Keratinocyte (primary cell): Measurements from ENCODE around the gene DIAPH2. TPM values are rescaled to one million over a fixed set of nuclear protein-coding genes. Genes with fewer than 3 reads are reported as not detected.

Experiments
- DNase-seq: peaks from one replicate; pipeline ENCODE4 v3.0.0-alpha.2; 2011; ENCODE audit warnings: low read depth, missing footprints, low spot score
- FAIRE-seq: peaks from 2 replicates; lab custom pipeline; 2011; peaks lifted over from hg19 to GRCh38; lab: Jason Lieb, UNC
- H2AFZ ChIP-seq: 2 replicates; pipeline ENCODE4 v1.6.0; 2012; ENCODE audit warnings: low read length, control low read depth, inconsistent platforms; ENCODE audit not compliant: control insufficient read depth
- H3K27ac ChIP-seq: 2 replicates; pipeline ENCODE4 v1.5.1; 2011; ENCODE audit warnings: low read length; ENCODE audit not compliant: control insufficient read depth, insufficient read depth
- H3K27me3 ChIP-seq: 3 replicates; pipeline ENCODE4 v1.6.0; 2011; ENCODE audit warnings: low read length; ENCODE audit not compliant: control insufficient read depth, insufficient read depth; ENCODE audit errors: extremely low read depth
- H3K36me3 ChIP-seq, 2 experiments: 2 replicates in 1 of 2; 3 replicates in 1 of 2; pipeline ENCODE4 v1.5.1; 2011; ENCODE audit warnings: low read length in 2 of 2, mild to moderate bottlenecking in 1 of 2; ENCODE audit not compliant: control insufficient read depth in 2 of 2, insufficient read depth in 2 of 2; ENCODE audit errors: extremely low read depth in 1 of 2
- H3K4me1 ChIP-seq: 3 replicates; pipeline ENCODE4 v1.5.1; 2011; ENCODE audit warnings: low read length; ENCODE audit not compliant: control insufficient read depth, insufficient read depth; ENCODE audit errors: extremely low read depth
- H3K4me2 ChIP-seq: 3 replicates; pipeline ENCODE4 v1.6.0; 2011; ENCODE audit warnings: low read depth, low read length; ENCODE audit not compliant: control insufficient read depth, insufficient read depth; ENCODE audit errors: extremely low read depth
- H3K4me3 ChIP-seq, 3 experiments: fragments of 200-600 bp in 1 of 3; sonication (generic) in 1 of 3; 2 replicates in 2 of 3; 3 replicates in 1 of 3; pipeline ENCODE4 v1.5.1; 2011 to 2016; ENCODE audit warnings: low read length in 3 of 3, mild to moderate bottlenecking in 3 of 3, control low read depth in 2 of 3, inconsistent platforms in 1 of 3, low read depth in 1 of 3, mixed read lengths in 1 of 3, mixed run types in 1 of 3, moderate library complexity in 1 of 3; ENCODE audit not compliant: control insufficient read depth in 2 of 3, insufficient read depth in 2 of 3; ENCODE audit errors: extremely low read depth in 1 of 3
- H3K79me2 ChIP-seq: 2 replicates; pipeline ENCODE4 v1.6.0; 2012; ENCODE audit warnings: low read length; ENCODE audit not compliant: control insufficient read depth, insufficient read depth
- H3K9ac ChIP-seq: 3 replicates; pipeline ENCODE4 v1.6.0; 2011; ENCODE audit warnings: low read length; ENCODE audit not compliant: control insufficient read depth, insufficient read depth; ENCODE audit errors: extremely low read depth
- H3K9me1 ChIP-seq: 3 replicates; pipeline ENCODE4 v1.6.0; 2011; ENCODE audit warnings: low read length; ENCODE audit not compliant: control insufficient read depth, insufficient read depth; ENCODE audit errors: extremely low read depth
- H3K9me3 ChIP-seq: 2 replicates; pipeline ENCODE4 v1.5.1; 2012; ENCODE audit warnings: low read depth, low read length; ENCODE audit not compliant: control insufficient read depth
- H4K20me1 ChIP-seq: 3 replicates; pipeline ENCODE4 v1.6.0; 2011; ENCODE audit warnings: low read length; ENCODE audit not compliant: control insufficient read depth, insufficient read depth; ENCODE audit errors: extremely low read depth
- CTCF ChIP-seq, 3 experiments: IDR thresholded peaks in 1 of 3; conservative IDR thresholded peaks in 1 of 3; optimal IDR thresholded peaks in 1 of 3; 2 replicates in 2 of 3; 3 replicates in 1 of 3; pipeline versions ENCODE3 to v1.5.1; 2011; ENCODE audit warnings: low read length in 3 of 3, mild to moderate bottlenecking in 3 of 3, moderate library complexity in 2 of 3, control low read depth in 1 of 3, inconsistent platforms in 1 of 3; ENCODE audit not compliant: insufficient read depth in 2 of 3; ENCODE audit errors: extremely low read depth in 1 of 3
- EZH2 ChIP-seq: IDR thresholded peaks from one replicate; pipeline ENCODE4 v1.6.1; 2012; ENCODE audit warnings: inconsistent platforms, mild to moderate bottlenecking, low read length, moderate library complexity
- dilution Hi-C: fragments of 300-500 bp; cut with MboI; formaldehyde crosslinking; loops from one replicate; pipeline ENCODE4 v1.7.0; 2020; ENCODE audit warnings: low sequenced_read_pairs; ENCODE audit not compliant: extremely low pct_ligation_motif_present
- polyA plus RNA-seq, 5 experiments: library from polyadenylated mRNA; depleted of rRNA in 3 of 5; stranded (reverse) in 3 of 5; stranded (forward) in 1 of 5; unstranded in 1 of 5; fragments of >200 nt; gene quantifications; 1 replicate in 1 of 5; 2 replicates in 3 of 5; 3 replicates in 1 of 5; pipeline versions ENCODE4 v1.2.1 to v1.2.3, GENCODE V29; 2011 to 2012; ENCODE audit warnings: missing spikeins in 2 of 5, low read depth in 1 of 5, low replicate concordance in 1 of 5

DIAPH2 gene
- polyA plus RNA-seq, 1 donor (not counting 4 experiments of a cell fraction or from before 2014, with no cell fraction given) = 7.4 TPM

- H3K79me2 ChIP-seq = no peaks in the 10 kb centered on the region
- TF ChIP-seq CTCF (optimal IDR thresholded peaks at IDR 0.05 in 1 of 3, IDR thresholded peaks at IDR 0.05 in 1 of 3, conservative IDR thresholded peaks at IDR 0.05 in 1 of 3; ENCODE audit: extremely low read depth in 1 of 3, insufficient read depth in 2 of 3, low read length in 3 of 3) (no peak), EZH2 (no peak)
- H3K9me1 ChIP-seq = no peaks in the 10 kb centered on the region
- dilution Hi-C loops = no loop called here
- DNase-seq (no peak), FAIRE-seq (no peak)
- no peaks in the 10 kb centered on the region for H3K36me3 ChIP-seq
- H3K27me3 ChIP-seq = no peaks in the 10 kb centered on the region
- no peaks in the 10 kb centered on the region for H3K4me1 ChIP-seq
- H2AFZ ChIP-seq = no peak overlapping the region
- no peak overlapping the region for H3K27ac ChIP-seq
- no peaks in the 10 kb centered on the region for H3K9me3 ChIP-seq
- H4K20me1 ChIP-seq = no peaks in the 10 kb centered on the region
- no peak overlapping the region for H3K9ac ChIP-seq
- H3K4me2 ChIP-seq = no peak overlapping the region
- no peak overlapping the region for H3K4me3 ChIP-seq
These were observed 223.1 kb downstream of the DIAPH2 start for GRCh38 chrX:96907516-96908272.

GRCh38 chrX:96909291-96909690 lies 224.6 kb downstream of the DIAPH2 start:
- H4K20me1 ChIP-seq = no peaks in the 10 kb centered on the region
- no peak overlapping the region for H3K4me3 ChIP-seq
- no peak for TF ChIP-seq CTCF (optimal IDR thresholded peaks at IDR 0.05 in 1 of 3, IDR thresholded peaks at IDR 0.05 in 1 of 3, conservative IDR thresholded peaks at IDR 0.05 in 1 of 3; ENCODE audit: extremely low read depth in 1 of 3, insufficient read depth in 2 of 3, low read length in 3 of 3)
- no peaks in the 10 kb centered on the region for H3K79me2 ChIP-seq
- H3K9me1 ChIP-seq = no peaks in the 10 kb centered on the region
- H3K27ac ChIP-seq = no peak overlapping the region
- dilution Hi-C loops = no loop called here
- H3K9ac ChIP-seq = no peak overlapping the region
- FAIRE-seq (no peak), DNase-seq (no peak)
- H2AFZ ChIP-seq = no peak overlapping the region
- H3K4me1 ChIP-seq = no peaks in the 10 kb centered on the region
- no peak overlapping the region for H3K4me2 ChIP-seq
- no peaks in the 10 kb centered on the region for H3K9me3 ChIP-seq
- no peaks in the 10 kb centered on the region for H3K36me3 ChIP-seq
- H3K27me3 ChIP-seq = no peaks in the 10 kb centered on the region
